Activated gamma-delta T cell (primary cell): ENCODE results near the gene PCDHGA6.
"Not testable (repeated sequence)": the region's sequence is repeated elsewhere in the genome, so short reads cannot be mapped to it uniquely, and the experiment has no call there.

ENCODE experiments used
- DNase-seq: peaks from one replicate; lab custom pipeline; 2025; lab: John Stamatoyannopoulos, UW

The PCDHGA6 gene

DNA sequence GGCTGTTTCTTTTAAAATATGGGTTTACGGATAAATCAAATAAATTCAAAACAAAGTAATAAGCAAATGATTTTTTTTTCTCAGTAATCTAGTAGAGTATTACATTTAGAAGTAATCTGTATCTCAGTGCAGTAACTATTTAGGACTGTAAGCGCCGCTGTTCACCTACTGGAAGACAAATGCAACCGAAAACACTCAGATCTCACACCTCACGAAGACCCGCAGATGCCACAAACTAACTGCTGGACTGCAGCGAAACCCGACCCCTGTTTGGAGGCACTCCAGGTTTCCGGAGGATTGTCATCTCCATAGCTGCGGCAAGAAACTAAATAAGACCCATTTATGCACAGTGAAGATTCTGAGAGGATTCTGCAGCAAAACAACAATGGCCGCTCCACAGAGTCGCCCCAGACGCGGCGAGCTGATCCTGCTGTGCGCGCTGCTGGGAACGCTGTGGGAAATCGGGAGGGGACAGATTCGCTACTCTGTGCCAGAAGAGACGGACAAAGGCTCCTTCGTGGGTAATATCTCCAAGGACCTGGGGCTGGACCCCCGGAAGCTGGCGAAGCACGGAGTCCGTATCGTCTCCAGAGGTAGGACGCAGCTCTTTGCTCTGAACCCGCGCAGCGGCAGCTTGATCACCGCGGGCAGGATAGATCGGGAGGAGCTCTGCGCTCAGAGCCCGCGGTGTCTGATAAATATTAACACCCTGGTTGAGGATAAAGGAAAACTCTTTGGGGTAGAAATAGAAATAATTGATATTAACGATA lies 18.9 kb downstream of the PCDHGA6 start, which contains the start of gene PCDHGA8:
Gene PCDHGA8 (plus strand): TSS at position 205 of the 770 bp plus-strand sequence. CDS start 181 bp downstream, at position 386.
- DNase-seq = no peak

DNA sequence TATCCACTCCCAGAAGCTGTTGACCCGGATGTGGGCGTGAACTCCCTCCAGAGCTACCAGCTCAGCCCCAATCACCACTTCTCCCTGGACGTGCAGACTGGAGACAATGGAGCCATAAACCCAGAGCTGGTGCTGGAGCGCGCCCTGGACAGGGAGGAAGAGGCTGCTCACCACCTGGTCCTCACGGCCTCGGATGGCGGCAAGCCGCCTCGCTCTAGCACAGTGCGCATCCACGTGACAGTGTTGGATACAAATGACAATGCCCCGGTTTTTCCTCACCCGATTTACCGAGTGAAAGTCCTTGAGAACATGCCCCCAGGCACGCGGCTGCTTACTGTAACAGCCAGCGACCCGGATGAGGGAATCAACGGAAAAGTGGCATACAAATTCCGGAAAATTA lies 19.6 kb downstream of the PCDHGA6 start:
- DNase-seq = no peak

DNA sequence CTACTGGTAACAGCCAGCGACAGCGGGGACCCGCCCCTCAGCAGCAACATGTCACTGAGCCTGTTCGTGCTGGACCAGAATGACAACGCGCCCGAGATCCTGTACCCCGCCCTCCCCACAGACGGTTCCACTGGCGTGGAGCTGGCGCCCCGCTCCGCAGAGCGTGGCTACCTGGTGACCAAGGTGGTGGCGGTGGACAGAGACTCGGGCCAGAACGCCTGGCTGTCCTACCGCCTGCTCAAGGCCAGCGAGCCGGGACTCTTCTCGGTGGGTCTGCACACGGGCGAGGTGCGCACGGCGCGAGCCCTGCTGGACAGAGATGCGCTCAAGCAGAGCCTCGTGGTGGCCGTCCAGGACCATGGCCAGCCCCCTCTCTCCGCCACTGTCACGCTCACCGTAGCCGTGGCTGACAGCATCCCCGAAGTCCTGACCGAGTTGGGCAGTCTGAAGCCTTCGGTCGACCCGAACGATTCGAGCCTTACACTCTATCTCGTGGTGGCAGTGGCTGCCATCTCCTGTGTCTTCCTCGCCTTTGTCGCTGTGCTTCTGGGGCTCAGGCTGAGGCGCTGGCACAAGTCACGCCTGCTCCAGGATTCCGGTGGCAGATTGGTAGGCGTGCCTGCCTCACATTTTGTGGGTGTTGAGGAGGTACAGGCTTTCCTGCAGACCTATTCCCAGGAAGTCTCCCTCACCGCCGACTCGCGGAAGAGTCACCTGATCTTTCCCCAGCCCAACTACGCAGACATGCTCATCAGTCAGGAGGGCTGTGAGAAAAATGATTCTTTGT lies 20.9 kb downstream of the PCDHGA6 start:
- DNase-seq = not testable (repeated sequence)

DNA sequence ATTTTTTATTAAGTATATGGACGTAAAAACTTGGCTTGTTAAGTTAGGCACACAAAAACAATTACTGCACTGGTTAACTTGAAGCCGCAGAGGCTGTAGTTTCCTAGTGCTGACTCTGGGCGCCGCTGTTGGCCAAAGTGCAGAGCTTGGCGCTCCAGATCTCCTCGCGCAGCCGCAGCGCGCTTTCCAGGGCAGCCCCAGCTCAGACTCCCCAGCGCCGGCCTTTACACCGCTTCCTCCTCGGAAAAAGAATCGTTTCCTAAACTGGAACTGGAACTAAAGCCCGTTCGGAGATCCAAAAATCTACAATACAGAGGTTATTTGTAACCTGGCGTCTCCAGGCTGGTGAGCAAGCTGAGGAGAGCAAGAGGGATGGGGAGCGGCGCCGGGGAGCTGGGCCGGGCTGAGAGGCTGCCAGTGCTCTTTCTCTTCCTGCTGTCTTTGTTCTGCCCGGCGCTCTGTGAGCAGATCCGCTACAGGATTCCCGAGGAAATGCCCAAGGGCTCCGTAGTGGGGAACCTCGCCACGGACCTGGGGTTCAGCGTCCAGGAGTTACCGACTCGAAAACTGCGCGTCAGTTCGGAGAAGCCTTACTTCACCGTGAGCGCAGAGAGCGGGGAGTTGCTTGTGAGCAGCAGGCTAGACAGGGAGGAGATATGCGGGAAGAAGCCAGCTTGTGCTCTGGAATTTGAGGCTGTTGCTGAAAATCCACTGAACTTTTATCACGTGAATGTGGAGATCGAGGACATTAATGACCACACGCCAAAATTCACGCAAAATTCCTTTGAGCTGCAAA lies 24.3 kb downstream of the PCDHGA6 start, which contains the start of gene PCDHGB5:
Gene PCDHGB5 (plus strand): TSS at position 192 of the 796 bp plus-strand sequence. CDS start 181 bp downstream, at position 373.
- DNase-seq = not testable (repeated sequence)

DNA sequence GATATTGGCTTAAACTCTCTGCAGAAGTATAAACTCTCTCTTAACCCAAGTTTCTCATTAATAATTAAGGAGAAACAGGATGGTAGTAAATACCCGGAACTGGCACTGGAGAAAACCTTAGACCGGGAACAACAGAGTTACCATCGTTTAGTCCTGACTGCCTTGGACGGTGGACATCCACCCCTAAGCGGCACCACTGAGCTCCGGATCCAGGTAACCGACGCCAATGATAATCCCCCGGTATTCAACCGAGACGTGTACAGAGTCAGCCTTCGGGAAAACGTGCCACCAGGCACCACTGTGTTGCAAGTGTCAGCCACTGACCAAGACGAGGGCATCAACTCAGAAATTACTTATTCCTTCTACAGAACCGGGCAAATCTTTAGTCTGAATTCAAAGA lies 24.9 kb downstream of the PCDHGA6 start:
- no peak for DNase-seq

DNA sequence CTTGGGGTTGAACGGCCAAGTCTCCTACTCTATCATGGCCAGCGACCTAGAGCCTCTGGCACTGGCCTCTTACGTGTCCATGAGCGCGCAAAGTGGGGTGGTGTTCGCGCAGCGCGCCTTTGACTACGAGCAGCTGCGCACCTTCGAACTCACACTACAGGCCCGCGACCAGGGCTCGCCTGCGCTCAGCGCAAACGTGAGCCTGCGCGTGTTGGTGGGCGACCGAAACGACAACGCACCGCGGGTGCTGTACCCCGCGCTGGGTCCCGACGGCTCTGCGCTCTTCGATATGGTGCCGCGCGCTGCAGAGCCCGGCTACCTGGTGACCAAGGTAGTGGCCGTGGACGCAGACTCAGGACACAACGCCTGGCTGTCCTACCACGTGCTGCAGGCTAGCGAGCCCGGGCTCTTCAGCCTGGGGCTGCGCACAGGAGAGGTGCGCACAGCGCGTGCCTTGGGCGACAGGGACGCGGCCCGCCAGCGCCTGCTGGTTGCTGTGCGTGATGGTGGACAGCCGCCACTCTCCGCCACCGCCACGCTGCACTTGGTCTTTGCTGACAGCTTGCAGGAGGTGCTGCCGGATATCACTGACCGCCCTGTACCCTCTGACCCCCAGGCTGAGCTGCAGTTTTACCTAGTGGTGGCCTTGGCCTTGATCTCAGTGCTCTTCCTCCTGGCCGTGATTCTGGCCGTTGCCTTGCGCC lies 26.0 kb downstream of the PCDHGA6 start:
- DNase-seq = no peak

DNA sequence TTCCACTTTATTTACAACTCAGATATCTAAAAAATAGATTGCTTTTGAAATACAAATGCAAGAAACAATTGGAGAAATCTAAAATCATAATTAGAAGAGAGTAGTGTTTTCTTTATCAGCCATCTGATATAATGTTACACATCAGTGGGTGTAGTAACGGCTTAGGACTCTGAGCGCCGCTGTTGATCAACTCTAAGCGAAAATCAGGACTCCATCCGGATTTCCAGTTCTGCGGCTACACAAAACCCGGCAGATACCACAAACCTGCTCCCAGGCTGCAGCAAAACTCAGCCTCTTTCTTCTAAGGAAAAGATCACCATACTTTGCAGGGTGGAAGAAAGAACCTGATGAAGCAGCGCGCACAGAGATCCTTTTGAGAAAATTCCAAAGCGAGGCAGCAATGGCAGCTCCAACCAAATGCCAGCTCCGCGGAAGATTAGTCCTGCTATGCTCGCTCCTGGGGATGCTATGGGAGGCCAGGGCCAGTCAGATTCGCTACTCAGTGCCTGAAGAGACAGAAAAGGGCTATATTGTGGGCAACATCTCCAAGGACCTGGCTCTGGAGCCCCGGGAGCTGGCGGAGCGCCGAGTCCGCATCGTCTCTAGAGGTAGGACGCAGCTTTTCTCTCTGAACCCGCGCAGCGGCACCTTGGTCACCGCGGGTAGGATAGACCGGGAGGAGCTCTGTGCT lies 29.0 kb downstream of the PCDHGA6 start, which contains the start of gene PCDHGA9:
Gene PCDHGA9 (plus strand): TSS at position 226 of the 691 bp plus-strand sequence. CDS start 175 bp downstream, at position 401.
- no peak for DNase-seq

DNA sequence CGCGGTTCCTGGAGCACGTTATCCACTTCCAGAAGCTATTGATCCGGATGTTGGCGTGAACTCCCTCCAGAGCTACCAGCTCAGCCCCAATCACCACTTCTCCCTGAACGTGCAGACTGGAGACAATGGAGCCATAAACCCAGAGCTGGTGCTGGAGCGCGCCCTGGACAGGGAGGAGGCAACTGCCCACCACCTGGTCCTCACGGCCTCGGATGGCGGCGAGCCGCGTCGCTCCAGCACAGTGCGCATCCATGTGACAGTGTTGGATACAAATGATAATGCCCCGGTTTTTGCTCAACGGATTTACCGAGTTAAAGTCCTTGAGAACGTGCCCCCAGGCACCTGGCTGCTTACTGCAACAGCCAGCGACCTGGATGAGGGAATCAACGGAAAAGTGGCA lies 29.7 kb downstream of the PCDHGA6 start:
- no peak for DNase-seq

DNA sequence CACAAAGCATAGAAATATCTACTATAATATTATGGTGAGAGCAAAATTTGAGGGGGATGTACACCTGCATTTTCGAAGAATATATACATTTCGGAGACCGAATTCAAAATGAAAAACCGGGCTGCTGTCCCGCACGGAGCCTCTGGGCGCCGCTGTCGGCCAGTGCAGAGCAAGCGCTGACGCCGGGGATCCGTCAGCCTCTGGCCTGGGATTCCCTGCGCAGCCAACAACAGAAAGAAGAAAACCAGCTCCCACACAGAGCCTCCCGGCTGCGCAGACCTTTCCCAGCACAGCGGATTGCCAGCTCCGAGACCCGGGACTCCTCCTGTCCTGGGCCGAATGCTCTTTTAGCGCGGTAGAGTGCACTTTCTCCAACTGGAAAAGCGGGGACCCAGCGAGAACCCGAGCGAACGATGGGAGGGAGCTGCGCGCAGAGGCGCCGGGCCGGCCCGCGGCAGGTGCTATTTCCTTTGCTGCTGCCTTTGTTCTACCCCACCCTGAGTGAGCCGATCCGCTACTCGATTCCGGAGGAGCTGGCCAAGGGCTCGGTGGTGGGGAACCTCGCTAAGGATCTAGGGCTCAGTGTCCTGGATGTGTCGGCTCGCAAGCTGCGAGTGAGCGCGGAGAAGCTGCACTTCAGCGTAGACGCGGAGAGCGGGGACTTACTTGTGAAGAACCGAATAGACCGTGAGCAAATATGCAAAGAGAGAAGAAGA lies 34.3 kb downstream of the PCDHGA6 start, which contains the start of gene PCDHGB6:
Gene PCDHGB6 (plus strand): TSS at position 232 of the 716 bp plus-strand sequence. CDS start 182 bp downstream, at position 414.
- not testable (repeated sequence) for DNase-seq

DNA sequence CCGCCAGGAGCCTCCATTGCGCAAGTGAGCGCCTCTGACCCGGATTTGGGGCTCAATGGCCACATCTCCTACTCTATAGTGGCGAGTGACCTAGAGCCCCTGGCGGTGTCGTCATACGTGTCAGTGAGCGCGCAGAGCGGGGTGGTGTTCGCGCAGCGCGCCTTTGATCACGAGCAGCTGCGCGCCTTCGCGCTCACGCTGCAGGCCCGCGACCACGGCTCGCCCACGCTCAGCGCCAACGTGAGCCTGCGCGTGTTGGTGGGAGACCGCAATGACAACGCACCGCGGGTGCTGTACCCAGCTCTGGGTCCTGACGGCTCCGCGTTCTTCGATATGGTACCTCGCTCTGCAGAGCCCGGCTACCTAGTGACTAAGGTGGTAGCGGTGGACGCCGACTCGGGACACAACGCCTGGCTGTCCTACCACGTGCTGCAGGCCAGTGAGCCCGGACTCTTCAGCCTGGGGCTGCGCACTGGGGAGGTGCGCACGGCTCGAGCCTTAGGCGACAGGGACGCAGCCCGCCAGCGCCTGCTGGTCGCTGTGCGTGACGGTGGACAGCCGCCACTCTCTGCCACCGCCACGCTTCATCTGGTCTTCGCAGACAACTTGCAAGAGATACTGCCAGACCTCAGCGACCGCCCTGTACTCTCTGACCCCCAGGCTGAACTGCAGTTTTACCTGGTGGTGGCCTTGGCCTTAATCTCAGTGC lies 36.1 kb downstream of the PCDHGA6 start:
- DNase-seq = no peak

DNA sequence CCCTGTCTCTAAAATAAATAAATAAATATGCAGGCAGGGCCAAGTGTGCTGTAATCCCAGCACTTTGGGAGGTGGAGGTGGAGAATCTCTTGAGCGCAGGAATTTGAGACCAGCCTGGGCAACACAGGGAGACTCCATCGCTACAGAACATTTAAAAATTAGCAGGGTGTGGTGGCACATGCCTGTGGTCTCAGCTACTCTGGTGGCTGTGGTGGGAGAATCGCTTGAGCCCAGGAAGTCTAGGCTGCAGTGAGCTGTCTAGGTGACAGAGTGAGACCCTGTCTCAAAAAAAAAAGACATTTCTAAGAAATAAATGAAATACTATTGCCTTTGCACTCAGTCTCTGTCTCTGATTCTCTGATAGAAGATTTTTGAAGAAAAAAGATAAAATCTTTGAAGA lies 37.9 kb downstream of the PCDHGA6 start:
- no peak for DNase-seq

DNA sequence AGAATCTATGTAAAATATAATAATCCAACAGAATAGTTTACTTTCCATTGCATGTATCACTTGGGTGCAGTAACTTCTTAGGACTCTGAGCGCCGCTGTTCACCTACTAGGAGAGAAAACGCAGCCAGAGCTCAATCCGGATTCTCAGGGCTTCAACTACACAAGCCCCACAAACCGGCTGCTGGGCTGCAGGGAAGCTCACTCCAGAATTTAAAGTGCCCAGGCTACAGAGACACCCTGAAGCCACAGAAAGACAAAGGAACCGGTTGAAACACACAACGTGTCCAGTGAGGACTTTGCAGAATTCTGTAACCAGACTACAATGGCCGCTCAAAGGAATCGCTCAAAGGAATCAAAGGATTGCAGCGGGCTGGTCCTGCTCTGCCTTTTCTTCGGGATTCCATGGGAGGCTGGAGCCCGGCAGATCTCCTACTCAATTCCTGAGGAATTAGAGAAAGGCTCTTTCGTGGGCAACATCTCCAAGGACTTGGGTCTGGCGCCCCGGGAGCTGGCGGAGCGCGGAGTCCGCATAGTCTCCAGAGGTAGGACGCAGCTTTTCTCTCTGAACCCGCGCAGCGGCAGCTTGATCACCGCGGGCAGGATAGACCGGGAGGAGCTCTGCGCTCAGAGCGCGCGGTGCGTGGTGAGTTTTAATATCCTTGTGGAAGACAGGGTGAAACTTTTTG lies 39.3 kb downstream of the PCDHGA6 start, which contains the start of gene PCDHGA10:
Gene PCDHGA10 (plus strand): TSS at position 134 of the 686 bp plus-strand sequence. CDS start 189 bp downstream, at position 323.
- no peak for DNase-seq

DNA sequence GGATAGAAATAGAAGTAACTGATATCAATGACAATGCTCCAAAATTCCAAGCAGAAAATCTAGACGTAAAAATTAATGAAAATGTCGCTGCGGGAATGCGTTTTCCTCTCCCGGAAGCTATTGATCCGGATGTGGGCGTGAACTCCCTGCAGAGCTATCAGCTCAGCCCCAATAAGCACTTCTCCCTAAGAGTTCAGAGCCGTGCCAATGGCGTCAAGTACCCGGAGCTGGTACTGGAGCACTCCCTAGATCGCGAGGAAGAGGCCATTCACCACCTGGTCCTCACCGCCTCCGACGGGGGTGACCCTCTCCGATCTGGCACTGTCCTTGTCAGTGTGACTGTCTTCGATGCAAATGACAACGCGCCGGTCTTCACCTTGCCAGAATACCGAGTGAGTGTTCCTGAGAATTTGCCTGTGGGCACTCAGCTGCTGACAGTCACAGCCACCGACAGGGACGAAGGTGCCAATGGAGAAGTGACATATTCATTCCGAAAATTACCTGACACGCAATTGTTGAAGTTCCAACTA lies 39.9 kb downstream of the PCDHGA6 start:
- no peak for DNase-seq

DNA sequence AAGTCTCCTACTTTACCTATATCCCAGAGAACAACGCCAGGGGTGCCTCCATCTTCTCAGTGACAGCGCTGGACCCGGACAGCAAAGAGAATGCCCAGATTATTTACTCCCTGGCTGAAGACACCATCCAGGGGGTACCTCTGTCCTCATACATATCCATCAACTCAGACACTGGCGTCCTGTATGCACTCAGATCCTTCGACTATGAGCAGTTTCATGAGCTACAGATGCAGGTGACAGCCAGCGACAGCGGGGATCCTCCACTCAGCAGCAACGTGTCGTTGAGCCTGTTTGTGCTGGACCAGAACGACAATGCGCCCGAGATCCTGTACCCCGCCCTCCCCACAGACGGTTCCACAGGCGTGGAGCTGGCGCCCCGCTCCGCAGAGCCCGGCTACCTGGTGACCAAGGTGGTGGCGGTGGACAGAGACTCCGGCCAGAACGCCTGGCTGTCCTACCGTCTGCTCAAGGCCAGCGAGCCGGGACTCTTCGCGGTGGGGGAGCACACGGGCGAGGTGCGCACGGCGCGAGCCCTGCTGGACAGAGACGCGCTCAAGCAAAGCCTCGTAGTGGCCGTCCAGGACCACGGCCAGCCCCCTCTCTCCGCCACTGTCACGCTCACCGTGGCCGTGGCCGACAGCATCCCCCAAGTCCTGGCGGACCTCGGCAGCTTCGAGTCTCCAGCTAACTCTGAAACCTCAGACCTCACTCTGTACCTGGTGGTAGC lies 41.0 kb downstream of the PCDHGA6 start:
- not testable (repeated sequence) for DNase-seq

DNA sequence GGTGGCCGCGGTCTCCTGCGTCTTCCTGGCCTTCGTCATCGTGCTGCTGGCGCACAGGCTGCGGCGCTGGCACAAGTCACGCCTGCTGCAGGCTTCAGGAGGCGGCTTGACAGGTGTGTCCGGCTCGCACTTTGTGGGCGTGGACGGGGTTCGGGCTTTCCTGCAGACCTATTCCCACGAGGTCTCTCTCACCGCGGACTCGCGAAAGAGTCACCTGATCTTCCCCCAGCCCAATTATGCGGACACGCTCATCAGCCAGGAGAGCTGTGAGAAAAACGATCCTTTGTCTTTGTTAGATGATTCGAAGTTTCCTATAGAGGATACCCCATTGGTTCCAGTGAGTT lies 41.6 kb downstream of the PCDHGA6 start:
- not testable (repeated sequence) for DNase-seq

DNA sequence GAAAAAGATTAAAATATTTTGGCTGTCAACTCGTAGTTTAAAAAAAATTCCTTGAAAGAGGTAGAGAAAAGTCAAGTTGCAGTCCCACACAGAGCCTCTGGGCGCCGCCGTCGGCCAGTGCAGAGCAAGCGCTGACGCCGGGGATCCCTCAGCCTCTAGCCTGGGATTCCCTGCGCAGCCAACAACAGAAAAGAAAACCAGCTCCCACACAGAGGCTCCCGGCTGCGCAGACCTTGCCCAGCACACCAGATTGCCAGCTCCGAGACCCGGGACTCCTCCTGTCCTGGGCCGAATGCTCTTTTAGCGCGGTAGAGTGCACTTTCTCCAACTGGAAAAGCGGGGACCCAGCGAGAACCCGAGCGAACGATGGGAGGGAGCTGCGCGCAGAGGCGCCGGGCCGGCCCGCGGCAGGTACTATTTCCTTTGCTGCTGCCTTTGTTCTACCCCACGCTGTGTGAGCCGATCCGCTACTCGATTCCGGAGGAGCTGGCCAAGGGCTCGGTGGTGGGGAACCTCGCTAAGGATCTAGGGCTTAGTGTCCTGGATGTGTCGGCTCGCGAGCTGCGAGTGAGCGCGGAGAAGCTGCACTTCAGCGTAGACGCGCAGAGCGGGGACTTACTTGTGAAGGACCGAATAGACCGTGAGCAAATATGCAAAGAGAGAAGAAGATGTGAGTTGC lies 43.9 kb downstream of the PCDHGA6 start, which contains the start of gene PCDHGB7:
Gene PCDHGB7 (plus strand): TSS at position 184 of the 679 bp plus-strand sequence. CDS start 183 bp downstream, at position 367.
- peak; percentile 17 for DNase-seq
